HG02678 (cell line): ENCODE measurements around the gene CEMIP.

Experiments used
- ATAC-seq: cut with Tn5 transposase; IDR thresholded peaks from one replicate; pipeline ENCODE4 v1.9.1; 2021; ENCODE audit warnings: mild to moderate bottlenecking, moderate library complexity; ENCODE audit not compliant: unreplicated experiment

Gene CEMIP

GRCh38 chr15:80921736-80922410 is 142.7 kb downstream of the CEMIP start:
- no peak for ATAC-seq

GRCh38 chr15:80923668-80924067 is 144.5 kb downstream of the CEMIP start:
- no peak for ATAC-seq

DNA sequence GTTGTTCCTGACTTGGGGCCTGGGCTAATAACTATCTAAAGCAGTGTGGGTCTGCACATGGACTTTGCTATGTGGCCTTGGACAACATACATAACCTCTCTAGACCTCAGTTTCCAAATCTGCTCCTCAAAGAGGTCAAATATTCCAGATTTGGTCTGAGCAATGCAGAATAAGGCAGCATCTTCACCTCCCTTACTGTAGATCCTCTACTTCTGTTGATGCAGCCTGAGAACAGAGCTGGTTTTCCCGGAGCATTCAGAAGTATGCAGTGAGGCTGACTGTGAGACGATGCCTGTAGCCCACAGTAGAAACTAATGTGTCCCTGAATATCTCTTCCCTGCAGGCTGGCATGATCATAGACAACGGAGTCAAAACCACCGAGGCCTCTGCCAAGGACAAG is 145.1 kb downstream of the CEMIP start:
- no peak for ATAC-seq

- no peak for ATAC-seq
Measured at GRCh38 chr15:80925597-80926059, 146.5 kb downstream of the CEMIP start.

GRCh38 chr15:80926126-80926525 is 147.0 kb downstream of the CEMIP start:
- ATAC-seq, result no peak

GRCh38 chr15:80929225-80929624 is 150.1 kb downstream of the CEMIP start:
- ATAC-seq, result no peak

DNA sequence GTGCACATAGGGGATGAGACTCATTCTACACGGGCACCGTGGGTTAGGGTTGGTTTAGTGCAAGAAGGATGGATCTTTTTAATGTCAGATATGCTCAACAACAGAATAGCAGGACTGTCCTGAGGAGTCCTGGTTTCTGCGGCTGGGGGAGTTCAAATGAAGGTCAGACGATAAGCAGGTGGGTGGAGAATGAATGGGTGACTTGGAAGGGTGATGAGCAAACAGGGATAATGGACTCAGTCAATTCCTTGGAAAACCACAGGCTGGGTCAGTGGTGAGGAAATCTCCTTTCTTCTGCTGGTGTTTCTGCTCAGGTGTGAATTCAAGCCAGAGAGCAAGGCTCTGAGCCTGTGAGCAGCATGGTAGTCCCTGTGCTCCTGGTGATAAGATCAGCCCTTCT is 150.5 kb downstream of the CEMIP start:
- ATAC-seq, result no peak

DNA sequence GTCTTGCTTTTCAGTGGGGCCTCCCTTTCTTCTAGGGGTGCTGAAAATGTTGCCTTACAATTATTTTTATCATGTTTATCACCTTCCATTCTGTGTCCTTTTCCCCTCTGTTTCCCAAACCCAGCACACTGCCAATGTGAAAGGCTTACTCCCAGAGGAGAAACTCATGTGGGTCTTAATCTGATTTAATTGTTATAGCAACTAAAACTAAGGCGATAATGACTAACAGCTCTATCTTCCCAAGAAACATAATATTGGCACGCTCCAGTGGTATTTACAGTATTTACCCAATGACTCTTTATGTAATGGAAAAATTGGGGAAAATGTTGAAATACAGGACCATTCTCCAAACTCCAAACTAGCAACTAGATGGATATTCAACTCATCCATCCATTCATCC is 152.0 kb downstream of the CEMIP start:
- ATAC-seq, result no peak

GRCh38 chr15:80931721-80932512 is 152.7 kb downstream of the CEMIP start:
- ATAC-seq, result no peak

DNA sequence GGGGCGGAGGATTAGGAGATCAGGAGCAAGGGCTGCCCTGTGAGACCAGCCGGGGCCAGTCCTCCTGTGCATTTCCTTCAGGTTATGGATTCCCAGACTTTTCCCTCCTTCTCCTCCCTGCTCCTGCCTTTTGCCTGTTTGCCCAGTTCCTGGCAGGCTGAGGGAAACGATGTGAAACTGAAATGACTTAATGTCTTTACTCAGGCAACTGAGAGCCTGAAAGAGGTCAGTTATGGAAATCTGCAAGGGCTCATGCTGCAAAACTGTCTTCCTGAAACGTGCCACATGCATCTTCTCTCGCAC is 153.3 kb downstream of the CEMIP start:
- no peak for ATAC-seq

DNA sequence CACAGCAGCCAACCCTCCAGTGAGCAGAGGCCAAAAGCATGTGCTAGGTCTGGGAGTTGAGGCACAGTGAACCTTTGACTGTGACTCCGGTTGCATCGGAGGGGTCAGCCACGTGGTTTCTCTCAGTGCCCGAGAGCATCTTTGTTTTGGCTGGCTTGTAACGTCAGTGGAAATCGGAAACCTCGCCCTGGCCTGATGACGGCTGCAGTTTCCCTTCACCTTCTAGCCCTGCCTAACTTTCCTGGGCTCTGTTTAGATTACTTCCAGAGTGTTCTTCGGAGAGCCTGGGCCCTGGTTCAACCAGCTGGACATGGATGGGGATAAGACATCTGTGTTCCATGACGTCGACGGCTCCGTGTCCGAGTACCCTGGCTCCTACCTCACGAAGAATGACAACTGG is 153.8 kb downstream of the CEMIP start:
- ATAC-seq, result no peak

GRCh38 chr15:80934761-80935221 is 155.6 kb downstream of the CEMIP start:
- ATAC-seq, result no peak

- no peak for ATAC-seq
Measured at GRCh38 chr15:80936288-80937078, 157.3 kb downstream of the CEMIP start.

DNA sequence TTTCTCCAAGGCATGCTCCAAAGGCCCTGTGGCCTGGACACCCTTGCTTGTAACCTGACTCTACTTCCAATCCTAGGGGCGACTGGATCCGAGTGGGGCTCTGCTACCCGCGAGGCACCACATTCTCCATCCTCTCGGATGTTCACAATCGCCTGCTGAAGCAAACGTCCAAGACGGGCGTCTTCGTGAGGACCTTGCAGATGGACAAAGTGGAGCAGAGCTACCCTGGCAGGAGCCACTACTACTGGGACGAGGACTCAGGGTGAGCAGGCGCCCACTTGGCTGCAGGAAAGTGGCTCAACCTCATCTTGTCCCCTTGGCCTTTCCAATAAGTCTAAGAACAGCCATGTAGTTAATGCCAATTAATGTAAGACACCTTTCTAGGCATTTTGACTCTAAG is 158.5 kb downstream of the CEMIP start:
- ATAC-seq, result no peak

GRCh38 chr15:80939216-80939615 is 160.0 kb downstream of the CEMIP start:
- no peak for ATAC-seq

- no peak for ATAC-seq
Measured at GRCh38 chr15:80940331-80940730, 161.2 kb downstream of the CEMIP start.

DNA sequence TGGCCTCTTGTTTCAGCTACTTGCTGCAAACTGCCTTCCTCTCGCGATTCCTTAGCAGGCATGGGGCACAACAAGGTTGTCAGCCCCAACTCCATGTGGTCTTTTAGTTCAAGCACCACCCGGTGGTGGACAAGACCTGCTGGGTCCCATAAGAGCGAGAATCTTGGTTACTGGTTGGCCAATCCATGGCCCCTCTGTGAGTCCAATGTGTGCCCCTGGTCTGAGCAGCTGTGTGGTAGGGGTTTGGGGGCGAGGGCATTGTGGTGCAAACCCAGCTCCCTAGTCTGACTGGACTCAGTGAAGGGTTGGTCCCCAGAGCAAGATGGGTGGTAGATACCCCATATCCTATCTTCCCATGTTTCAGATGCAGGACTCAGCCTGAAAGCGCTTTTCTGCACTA is 161.7 kb downstream of the CEMIP start:
- no peak for ATAC-seq

DNA sequence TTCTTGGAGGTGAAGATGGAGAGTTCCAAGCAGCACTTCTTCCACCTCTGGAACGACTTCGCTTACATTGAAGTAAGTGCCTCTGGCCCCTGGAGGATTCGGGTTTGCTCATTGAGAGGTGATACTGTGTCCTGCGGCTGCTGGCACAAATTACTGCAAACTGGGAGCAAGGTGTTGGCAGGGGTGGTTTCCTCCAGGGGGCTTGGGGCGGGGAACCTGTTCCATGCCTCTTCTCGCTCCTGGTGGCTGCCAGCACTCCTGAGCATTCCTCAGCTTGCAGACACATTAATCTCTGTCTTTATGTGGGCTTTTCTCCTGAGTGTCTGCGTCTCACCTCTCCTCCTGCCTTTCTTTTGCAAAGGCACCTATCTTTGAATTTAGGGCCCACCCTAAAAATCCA is 163.1 kb downstream of the CEMIP start:
- no peak for ATAC-seq

- no peak for ATAC-seq
Measured at GRCh38 chr15:80942746-80943565, 163.8 kb downstream of the CEMIP start.

DNA sequence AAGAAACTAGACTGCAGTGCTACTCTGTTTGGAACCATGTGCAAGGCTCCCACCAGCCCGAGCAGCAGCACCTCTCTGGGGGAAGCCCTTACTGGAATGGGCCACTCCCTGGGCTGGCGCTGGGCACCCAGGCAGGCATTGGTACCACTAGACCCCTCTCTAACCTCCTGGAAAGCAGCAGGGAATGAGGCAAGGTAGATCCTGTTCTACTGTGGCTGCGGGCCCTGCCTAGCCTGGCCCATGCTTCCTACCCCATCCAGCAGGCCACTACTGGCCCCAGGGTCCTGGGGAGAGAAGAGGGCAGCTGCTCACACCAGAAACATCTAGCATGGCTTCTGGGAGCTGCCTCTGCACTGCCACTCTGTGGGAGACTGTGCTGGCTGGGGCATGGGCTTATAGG is 165.6 kb downstream of the CEMIP start:
- ATAC-seq, result no peak

GRCh38 chr15:80945605-80946004 is 166.4 kb downstream of the CEMIP start:
- ATAC-seq, result no peak
